DND-41 (cell line): ENCODE measurements around the gene MAST2.

Source experiments
- ATAC-seq: fragments of 200-7000 bp; cut with Tn5 transposase; 3 replicates; pipeline ENCODE4 v1.9.1; 2021; ENCODE audit warnings: low read depth; ENCODE audit not compliant: insufficient read depth
- DNase-seq: peaks from one replicate; pipeline ENCODE4 v3.0.0-alpha.2; 2020
- H2AFZ ChIP-seq: 2 replicates; pipeline ENCODE4 v1.6.0; 2012; ENCODE audit warnings: low read depth, low read length
- H3K27ac ChIP-seq: 2 replicates; pipeline ENCODE4 v1.5.1; 2012; ENCODE audit warnings: low read length, inconsistent platforms
- H3K27me3 ChIP-seq: fragments of 200-600 bp; sonication (generic); 2 replicates; pipeline ENCODE4 v1.6.0; 2012; ENCODE audit warnings: low read length, mild to moderate bottlenecking, inconsistent platforms; ENCODE audit not compliant: insufficient read depth, poor library complexity
- H3K36me3 ChIP-seq: 2 replicates; pipeline ENCODE4 v1.5.1; 2012; ENCODE audit warnings: low read length, inconsistent platforms; ENCODE audit not compliant: insufficient read depth
- H3K4me1 ChIP-seq: 2 replicates; pipeline ENCODE4 v1.5.1; 2012; ENCODE audit warnings: mild to moderate bottlenecking, low read length; ENCODE audit not compliant: insufficient read depth
- H3K4me2 ChIP-seq: 2 replicates; pipeline ENCODE4 v1.6.0; 2012; ENCODE audit warnings: mild to moderate bottlenecking, moderate library complexity, low read length, inconsistent platforms; ENCODE audit not compliant: insufficient read depth
- H3K4me3 ChIP-seq, 2 experiments: fragments of 200-600 bp in 1 of 2; shearing (Covaris generic) in 1 of 2; 2 replicates each; pipeline ENCODE4 v1.5.1; 2012 to 2016; ENCODE audit warnings: inconsistent platforms in 2 of 2, low read length in 2 of 2, mild to moderate bottlenecking in 2 of 2, low read depth in 1 of 2, moderate library complexity in 1 of 2
- H3K79me2 ChIP-seq: 2 replicates; pipeline ENCODE4 v1.6.0; 2012; ENCODE audit warnings: low read length, inconsistent platforms; ENCODE audit not compliant: insufficient read depth
- H3K9ac ChIP-seq: 2 replicates; pipeline ENCODE4 v1.6.0; 2012; ENCODE audit warnings: low read depth, mild to moderate bottlenecking, inconsistent platforms, low read length, moderate library complexity
- H3K9me3 ChIP-seq: 2 replicates; pipeline ENCODE4 v1.5.1; 2012; ENCODE audit warnings: low read length, moderate library complexity, mild to moderate bottlenecking, inconsistent platforms; ENCODE audit not compliant: insufficient read depth, severe bottlenecking
- H4K20me1 ChIP-seq: 2 replicates; pipeline ENCODE4 v1.6.0; 2012; ENCODE audit warnings: low read length; ENCODE audit not compliant: insufficient read depth
- EZH2 ChIP-seq: IDR thresholded peaks from 3 replicates; pipeline ENCODE4 v1.6.1; 2012; ENCODE audit warnings: borderline replicate concordance, low read depth, mild to moderate bottlenecking, moderate library complexity, low read length, inconsistent platforms; ENCODE audit not compliant: severe bottlenecking
- TF ChIP-seq, protein P1 (sequence below): IDR thresholded peaks from 2 replicates; pipeline ENCODE4 v1.5.1; 2012; ENCODE audit warnings: borderline replicate concordance, low read length, moderate library complexity, mild to moderate bottlenecking; ENCODE audit not compliant: poor library complexity, severe bottlenecking; ENCODE audit errors: extremely low read depth

MAST2 gene

GRCh38 chr1:46034601-46035516 is 231.4 kb downstream of the MAST2 start:
- Histone ChIP-seq H3K4me1 (no peaks in the 10 kb centered on the region), H3K27me3 (no peaks in the 10 kb centered on the region), H3K36me3 (peaks cover 61% of the 10 kb centered on the region), H3K9ac (no peak overlapping the region), H3K4me2 (no peak overlapping the region), H2AFZ (no peak overlapping the region), H3K4me3 (no peak overlapping the region), H4K20me1 (no peaks in the 10 kb centered on the region), H3K9me3 (no peaks in the 10 kb centered on the region), H3K27ac (no peak overlapping the region), H3K79me2 (no peaks in the 10 kb centered on the region)
- ATAC-seq = no peak
- TF ChIP-seq EZH2 = no peak
- DNase-seq = no peak

DNA sequence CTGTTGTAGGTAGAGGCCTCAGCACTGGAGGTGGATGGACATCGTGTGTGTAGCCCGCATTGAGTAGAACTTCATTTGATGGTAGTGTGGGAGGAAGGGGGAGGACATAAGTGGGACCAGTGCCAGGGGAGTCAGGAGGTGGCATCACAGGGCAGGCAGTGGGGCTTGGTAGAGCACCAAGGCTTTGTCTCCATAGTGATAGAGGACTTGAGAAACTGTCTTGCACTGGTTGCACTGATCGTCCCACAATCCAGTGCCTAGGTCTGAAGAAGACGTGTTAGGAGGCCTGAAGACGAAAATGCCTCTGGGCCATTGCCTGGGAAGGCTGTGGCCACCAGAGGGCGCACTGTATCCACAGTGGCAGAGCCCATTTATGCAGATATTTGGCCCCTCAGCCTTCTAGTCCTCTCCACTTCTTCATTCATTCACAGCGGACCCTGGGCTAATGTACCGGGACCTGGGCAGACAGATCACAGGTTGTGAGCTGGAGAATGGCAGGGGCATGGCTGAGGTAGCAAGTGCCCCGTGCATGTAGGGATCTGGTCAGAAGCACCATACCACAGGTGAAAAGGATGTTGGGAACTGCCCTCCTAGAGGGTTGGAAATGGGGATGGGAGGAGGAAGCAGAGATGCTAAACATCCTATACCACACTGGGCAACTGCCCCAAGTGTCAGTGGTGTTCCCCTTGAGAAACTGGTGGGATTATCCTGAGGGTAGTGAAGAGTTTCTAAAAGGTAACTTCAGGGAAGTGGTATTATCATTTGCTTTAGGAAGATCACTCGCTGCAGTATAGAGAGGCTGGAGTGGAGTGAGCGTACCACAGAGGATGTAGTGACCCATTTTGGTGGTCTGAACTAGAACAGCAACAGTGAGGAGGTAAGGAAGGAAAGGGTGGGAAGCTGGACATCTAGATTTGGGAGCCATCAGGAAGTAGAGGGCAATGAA is 233.8 kb downstream of the MAST2 start:
- Histone ChIP-seq H3K9me3 (no peaks in the 10 kb centered on the region), H3K36me3 (peaks cover 59% of the 10 kb centered on the region), H2AFZ (no peak overlapping the region), H3K27ac (no peak overlapping the region), H3K4me1 (no peaks in the 10 kb centered on the region), H4K20me1 (no peaks in the 10 kb centered on the region), H3K79me2 (no peaks in the 10 kb centered on the region), H3K27me3 (no peaks in the 10 kb centered on the region), H3K4me3 (no peak overlapping the region), H3K4me2 (no peak overlapping the region), H3K9ac (no peak overlapping the region)
- ATAC-seq (peak; percentile 90), DNase-seq (peak; percentile 82)
- TF ChIP-seq, protein P1, sequence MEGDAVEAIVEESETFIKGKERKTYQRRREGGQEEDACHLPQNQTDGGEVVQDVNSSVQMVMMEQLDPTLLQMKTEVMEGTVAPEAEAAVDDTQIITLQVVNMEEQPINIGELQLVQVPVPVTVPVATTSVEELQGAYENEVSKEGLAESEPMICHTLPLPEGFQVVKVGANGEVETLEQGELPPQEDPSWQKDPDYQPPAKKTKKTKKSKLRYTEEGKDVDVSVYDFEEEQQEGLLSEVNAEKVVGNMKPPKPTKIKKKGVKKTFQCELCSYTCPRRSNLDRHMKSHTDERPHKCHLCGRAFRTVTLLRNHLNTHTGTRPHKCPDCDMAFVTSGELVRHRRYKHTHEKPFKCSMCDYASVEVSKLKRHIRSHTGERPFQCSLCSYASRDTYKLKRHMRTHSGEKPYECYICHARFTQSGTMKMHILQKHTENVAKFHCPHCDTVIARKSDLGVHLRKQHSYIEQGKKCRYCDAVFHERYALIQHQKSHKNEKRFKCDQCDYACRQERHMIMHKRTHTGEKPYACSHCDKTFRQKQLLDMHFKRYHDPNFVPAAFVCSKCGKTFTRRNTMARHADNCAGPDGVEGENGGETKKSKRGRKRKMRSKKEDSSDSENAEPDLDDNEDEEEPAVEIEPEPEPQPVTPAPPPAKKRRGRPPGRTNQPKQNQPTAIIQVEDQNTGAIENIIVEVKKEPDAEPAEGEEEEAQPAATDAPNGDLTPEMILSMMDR = peak; percentile 99
- TF ChIP-seq EZH2 = no peak

- Histone ChIP-seq H3K9ac (no peak overlapping the region), H2AFZ (no peak overlapping the region), H3K27ac (no peak overlapping the region), H3K79me2 (no peaks in the 10 kb centered on the region), H3K4me2 (no peak overlapping the region), H3K9me3 (no peaks in the 10 kb centered on the region), H3K4me1 (no peaks in the 10 kb centered on the region), H4K20me1 (no peaks in the 10 kb centered on the region), H3K4me3 (no peak overlapping the region), H3K36me3 (peaks cover 64% of the 10 kb centered on the region), H3K27me3 (no peaks in the 10 kb centered on the region)
- TF ChIP-seq, protein P1 = no peak
- TF ChIP-seq EZH2 = no peak
- ATAC-seq = no peak
- no peak for DNase-seq
Measured at GRCh38 chr1:46039571-46040052, 236.2 kb downstream of the MAST2 start.
